HG02588 (cell line): ENCODE data around the gene FTCD.
A peak's percentile ranks its signal among the peaks of the same experiment; 100 is the strongest.
"Not testable (repeated sequence)": the region's sequence is repeated elsewhere in the genome, so short reads cannot be mapped to it uniquely, and the experiment has no call there.

ENCODE experiments used
- ATAC-seq: cut with Tn5 transposase; IDR thresholded peaks from one replicate; pipeline ENCODE4 v1.9.1; 2021; ENCODE audit warnings: mild to moderate bottlenecking, moderate library complexity; ENCODE audit not compliant: unreplicated experiment

FTCD gene

GRCh38 chr21:46188226-46189212 lies 33.1 kb upstream of the FTCD start:
- no peak for ATAC-seq

DNA sequence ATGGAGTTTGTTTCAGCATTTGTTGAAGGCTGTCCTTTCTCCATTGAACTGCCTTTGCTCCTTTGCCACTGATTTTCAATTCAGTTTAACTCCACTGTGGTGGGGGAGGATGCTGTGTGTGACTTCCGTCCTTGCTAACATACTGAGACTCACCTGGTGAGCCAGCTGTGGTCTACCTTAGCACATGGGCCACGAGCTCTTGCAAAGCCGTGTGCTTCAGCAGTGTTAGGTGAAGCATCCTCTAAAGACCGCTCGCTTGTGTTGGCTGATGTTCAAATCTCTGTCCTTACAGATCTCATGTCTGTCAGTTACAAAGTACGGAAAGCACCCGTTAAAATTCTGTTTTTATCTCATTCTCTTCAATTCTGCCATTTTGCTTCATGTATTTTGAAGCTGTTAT lies 32.4 kb upstream of the FTCD start:
- ATAC-seq: no peak

DNA sequence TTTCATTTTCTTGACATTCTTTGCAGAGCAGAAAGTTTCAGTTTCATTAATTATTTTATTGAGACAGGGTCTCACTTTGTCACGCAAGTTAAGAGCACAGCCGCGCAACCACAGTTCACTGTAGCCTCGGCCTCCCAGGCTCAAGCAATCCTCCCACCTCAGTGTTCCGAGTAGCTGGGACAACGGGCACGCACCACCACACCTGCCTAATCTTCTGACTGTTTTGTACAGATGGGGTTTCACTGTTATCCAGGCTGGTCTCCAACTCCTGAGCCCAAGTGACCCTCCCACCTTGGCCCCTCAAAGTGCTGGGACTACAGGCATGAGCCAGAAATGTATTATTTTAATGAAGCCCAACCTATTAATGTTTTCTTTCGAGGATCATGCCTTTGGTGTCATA lies 31.9 kb upstream of the FTCD start:
- ATAC-seq: no peak

DNA sequence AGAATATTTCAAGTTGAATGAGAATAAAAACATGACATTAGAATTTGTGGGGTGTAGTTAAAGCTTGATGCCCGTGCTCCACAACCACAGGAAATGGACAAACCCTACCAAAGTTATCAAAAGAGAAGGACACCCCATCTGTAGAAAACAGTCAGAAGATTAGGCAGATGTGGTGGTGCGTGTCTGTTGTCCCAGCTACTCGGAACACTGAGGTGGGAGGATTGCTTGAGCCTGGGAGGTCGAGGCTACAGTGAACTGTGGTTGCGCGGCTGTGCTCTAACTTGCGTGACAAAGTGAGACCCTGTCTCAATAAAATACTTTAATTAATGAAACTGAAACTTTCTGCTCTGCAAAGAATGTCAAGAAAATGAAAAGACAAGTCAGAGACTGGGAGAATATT lies 30.3 kb upstream of the FTCD start:
- no peak for ATAC-seq

DNA sequence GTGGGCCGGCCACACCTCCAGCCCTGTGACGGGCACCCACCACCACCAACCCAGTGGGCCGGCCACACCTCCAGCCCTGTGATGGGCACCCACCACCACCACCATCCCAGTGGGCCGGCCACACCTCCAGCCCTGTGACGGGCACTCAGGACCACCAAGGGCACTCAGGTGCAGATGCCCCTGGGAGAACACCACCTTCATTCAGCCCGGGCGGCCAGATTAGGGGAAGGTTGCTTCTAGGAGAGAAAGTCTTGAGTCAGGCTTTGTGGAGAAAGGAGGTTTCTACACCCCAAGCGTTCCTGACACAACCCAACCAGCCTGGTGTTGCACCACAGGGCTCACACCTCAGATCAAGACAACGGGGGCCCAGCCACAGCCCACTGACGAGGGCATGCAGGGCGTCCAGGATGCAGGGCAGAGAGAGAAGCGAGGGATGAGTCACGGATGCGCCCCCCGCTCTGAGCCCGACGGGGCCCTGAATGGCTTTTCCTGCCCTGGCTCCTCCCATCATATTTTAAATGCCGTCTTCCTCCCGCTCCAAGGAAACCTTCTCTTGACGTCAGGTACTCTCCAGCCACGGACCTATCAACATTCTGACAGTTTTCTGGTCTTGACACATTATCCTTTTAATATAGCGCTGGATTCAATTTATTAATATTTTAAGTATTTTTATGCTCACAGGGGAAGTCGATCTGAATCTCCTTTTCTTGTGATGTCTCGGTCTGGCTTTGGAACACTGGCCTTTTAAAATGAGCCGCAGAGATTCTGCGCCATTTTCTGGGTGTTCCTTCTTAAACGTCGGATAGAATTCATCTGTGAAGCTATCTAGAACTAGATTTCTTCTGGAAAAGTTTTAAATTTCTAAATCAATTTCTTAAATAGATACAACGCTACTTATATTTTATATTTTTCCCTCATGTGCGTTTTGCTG lies 29.5 kb upstream of the FTCD start:
- peak; percentile 52 for ATAC-seq

DNA sequence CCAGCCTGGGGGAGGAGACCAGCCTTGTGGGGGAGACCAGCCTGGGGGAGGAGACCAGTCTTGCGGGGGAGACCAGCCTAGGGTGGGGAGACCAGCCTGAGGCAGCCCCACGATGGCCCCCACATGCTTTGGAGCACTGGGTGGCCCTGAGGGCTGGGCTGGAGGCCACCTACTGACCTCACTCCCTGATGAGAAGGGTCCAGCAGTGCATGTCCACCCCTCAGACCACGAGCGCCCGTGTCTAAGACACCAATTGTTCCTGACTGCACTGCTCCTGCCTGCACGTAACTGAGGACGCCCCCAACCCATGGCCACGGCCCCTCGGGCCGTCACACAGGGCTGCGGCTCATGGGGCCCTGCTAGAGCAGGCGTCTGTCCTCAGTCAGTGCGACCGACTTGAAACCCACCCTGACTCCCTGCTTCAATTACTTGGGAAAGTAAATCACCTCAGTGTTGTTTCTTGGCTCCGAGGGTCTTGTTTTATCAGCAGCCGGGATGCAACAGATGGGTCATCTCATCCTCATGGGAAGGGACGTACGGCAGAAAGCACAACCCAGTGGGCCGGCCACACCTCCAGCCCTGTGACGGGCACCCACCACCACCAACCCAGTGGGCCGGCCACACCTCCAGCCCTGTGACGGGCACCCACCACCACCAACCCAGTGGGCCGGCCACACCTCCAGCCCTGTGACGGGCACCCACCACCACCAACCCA lies 28.7 kb upstream of the FTCD start, which contains the start of gene SPATC1L:
Gene SPATC1L, minus strand, starts transcription at position 550 of the 715 bp plus-strand sequence. CDS start 1,643 bp downstream, outside the sequence.
- ATAC-seq: peak; percentile 59

GRCh38 chr21:46183337-46183909 lies 28.0 kb upstream of the FTCD start:
- not testable (repeated sequence) for ATAC-seq

GRCh38 chr21:46182548-46183336 lies 27.4 kb upstream of the FTCD start:
- no peak for ATAC-seq

DNA sequence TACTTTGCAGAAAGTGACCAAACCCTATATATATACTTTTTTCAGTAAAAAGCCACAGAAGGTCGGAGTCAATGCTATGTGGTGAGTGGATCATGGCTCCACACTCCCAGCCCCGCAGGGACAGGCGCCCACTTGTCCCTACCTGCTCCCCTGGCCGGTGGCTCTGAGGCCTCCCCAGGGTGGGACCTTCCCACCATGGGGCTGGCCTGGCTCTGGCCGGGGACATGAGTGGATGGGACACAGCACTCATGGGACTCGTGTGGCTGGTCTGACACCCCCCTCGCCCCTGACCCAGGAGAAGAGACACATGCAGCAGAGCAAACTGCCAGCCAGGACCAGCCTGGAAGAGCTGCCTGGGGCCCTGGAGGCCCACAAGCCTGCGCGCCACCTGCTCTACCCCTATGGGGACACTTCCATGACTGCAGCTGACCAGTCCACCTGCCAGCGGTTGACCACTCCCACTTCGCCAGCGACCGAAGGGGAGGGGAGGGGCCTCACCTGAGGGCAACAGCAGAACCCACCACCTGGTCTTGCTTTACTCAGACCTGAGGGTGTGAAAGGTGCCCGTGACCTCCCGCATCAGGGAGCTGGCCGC lies 26.7 kb upstream of the FTCD start:
- no peak for ATAC-seq

DNA sequence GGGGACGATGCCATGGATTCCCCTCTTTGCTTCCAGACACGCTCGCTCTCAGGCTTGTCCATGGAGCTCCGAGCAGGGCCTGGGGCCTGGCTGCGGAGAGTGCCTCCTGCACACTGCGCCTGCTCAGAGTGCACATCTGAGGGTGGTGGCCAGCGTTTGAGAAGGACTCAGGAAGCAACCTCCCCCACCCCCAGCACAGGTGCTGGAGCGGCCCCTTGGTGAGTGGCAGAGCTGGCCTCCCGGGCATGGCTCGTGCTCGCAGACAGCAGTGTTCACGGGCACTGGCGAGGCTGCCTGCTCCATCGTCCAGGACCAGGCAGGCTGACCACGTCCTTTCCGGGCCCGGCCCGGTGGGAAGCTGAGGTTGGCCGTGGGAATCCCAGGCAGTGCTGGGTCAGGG lies 26.1 kb upstream of the FTCD start:
- ATAC-seq: no peak

DNA sequence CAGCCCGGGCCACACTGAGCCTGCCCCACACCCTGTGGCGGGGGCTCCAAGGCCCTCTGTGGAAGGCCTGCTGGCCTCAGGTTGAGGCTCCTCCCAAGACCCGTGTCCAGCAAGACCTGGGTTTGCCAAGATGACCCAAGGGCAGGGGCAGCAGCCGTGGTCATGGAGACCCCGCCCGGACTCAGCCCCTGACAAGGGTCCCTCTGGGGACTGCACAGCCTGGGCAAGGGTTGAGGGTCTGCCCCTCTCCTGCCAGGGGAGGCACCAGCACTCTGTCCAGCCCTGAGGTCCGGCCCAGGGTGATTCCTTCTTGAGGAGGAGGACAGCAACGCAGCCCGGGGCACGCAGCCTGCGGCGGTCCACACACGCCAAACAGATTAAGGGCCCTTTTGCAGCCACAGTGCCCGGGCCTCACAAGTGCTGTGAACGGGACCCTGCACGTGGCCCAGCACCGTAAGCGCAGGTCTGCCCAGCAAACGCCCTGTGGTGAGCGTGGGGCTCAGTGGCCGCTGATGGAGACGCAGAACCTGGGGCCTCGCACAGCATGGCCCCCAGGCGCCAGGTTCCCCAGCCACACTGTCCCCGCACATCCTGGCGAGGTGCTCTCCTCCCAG lies 25.5 kb upstream of the FTCD start:
- no peak for ATAC-seq

GRCh38 chr21:46180079-46180722 lies 24.8 kb upstream of the FTCD start:
- no peak for ATAC-seq

DNA sequence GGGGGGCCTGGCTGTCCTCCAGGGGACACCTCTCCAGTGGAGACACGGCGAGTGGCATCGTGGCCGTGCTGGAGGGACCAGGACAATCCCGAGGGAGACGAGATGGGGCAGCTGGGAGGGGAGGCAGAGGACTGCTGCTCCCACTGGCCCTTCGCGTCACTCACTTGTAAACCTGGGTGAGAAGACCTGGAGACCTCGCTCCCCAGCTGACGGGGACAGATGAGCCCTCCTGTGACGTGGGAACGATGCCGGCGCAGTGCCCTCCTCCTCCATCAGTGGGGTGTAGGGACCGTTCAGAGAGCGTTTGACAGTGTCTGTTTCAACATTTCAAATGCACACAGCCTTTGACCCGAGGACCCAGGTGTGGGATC lies 24.3 kb upstream of the FTCD start:
- ATAC-seq: no peak

DNA sequence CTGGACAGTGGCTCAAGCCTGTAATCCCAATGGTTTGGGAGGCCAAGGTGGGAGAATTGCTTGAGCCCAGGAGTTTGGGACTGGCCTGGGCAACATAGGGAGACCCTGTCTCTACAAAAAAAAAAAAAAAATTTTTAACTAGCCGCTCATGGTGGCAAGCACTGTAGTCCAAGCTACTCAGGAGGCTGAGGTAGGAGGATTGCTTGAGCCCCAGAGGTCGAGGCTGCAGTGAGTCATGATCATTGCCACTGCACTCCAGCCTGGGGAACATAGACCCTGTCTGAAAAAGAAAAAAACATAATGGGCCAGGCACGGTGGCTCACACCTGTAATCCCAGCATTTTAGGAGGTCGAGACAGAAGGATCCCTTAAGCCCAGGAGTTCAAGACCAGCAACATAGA lies 23.6 kb upstream of the FTCD start:
- no peak for ATAC-seq

DNA sequence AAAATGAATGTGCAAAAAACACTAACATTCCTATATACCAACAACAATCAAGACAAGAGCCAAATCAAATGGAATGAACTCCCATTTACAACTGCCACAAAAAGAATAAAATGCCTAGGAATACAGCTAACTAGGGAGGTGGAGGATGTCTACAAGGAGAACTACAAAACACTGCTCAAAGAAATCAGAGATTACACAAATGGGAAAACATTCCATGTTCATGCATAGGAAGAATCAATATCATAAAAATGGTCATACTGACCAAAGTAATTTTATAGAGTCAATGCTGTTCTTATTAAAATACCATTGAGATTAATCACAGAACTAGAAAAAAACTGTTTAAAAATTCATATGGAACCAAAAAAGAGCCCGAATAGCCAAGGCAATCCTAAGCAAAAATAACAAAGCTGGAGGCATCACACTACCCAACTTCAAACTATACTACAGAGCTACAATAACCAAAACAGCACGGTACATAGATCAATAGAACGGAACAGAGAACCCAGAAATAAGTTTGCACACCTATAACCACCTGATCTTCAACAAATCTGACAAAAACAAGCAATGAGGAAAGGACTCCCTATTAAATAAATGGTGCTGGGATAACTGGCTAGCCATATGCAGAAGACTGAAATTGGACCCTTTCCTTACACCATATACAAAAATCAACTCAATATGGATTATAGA lies 21.2 kb upstream of the FTCD start:
- not testable (repeated sequence) for ATAC-seq

- ATAC-seq: no peak
Measured at GRCh38 chr21:46173573-46173972, 18.2 kb upstream of the FTCD start.

DNA sequence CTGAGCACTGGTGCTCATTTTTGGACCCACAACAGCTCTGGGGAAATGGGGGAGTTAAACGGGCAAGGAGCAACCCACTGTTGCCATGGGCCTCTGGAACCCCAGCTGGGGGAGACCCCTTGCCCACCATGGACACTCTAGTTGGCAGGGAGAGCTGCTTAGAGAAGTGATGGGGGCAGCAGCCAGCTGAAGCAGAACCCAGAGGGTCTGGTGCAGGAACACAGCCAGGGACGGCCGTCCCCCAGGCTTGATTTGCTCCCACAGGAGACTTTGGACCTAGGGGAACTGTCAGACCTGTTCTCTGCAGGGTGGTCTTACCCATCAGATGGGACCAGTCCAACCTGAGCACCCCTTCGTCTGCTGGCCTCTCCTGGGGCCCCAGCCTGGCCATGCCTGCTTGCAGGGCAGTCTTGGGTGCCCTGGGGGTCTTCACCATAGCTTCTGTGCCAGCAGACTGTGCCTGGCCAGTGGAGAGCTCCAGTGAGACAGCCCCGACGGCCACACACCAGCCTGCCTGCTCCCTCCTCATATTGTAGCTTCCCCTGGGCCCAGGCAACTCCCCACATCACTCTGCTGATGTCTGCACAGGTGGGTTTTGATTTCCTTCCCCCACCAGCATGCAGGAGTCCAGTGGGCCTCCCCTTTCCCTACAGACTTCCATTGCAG lies 17.6 kb upstream of the FTCD start:
- no peak for ATAC-seq
